OCI-M1 (cell line): ENCODE data around the gene NYAP2.

ENCODE experiments used
- DNase-seq: peaks from one replicate; lab custom pipeline; 2025; lab: John Stamatoyannopoulos, UW

Gene NYAP2

DNA sequence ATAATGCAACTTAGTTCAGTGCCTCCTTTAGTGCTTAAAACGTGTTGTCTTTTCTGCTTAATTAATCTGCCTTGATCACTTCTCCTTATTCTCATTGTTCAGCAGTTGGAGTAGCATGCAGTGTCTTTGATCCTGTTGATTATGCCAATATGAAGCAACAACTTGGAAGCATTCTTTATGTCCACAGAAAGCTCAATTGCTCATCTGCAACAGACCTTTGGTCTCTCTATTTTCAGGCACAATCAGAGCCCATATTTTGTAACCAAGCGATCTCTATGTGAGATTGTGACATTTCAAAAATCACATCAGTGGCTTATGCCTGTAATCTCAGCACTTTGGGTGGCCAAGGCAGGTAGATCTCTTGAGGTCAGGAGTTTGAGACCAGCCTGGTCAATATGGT is 217.3 kb downstream of the NYAP2 start:
- DNase-seq = no peak

DNA sequence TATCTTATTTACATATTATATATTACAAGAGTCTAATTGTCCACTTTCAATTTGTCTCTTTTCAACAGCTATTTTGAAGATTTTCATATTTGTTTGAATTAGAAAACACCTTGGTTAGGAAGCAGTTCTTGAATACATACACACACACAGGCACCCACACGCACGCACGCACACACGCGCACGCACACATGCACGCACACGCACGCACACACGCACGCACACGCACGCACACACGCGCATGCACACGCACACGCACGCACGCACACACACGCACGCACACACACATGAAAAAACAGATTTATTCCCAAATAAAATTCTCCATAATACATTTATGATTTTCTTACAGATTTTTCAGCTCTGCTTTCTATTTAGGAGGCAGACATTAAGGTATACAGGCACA is 220.7 kb downstream of the NYAP2 start:
- no peak for DNase-seq

DNA sequence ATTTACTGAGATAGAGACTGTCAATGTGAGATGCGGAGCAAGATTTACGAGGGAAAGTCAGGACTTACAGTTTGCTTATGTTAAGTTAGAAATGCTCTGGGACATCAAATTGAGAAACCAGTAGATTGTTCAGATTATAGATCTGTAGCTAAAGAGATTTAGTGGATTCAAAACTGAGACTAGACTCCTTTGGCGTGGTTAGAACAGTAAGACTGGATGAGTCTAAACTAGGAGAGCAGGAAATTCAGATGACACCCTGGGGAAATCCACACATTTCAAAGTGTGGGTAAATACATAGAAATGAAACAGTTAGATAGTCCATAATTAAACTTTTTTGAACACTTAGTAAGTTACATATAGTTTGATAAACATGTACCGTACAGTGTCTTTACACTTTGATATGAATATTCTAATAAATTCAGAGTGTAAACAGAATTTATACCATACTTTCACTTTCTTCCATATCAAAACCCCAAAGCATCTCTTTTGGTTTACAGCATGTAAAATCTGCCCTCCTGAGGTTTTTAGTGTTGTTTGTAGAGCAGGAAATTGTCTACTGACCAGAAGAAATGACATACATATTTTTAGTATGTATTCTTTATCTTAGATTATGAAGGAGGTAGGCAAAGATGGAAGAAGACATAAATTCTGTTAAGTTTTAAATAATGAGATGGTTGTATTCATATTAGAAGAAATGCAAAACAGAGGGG is 231.5 kb downstream of the NYAP2 start:
- DNase-seq = peak; percentile 47

DNA sequence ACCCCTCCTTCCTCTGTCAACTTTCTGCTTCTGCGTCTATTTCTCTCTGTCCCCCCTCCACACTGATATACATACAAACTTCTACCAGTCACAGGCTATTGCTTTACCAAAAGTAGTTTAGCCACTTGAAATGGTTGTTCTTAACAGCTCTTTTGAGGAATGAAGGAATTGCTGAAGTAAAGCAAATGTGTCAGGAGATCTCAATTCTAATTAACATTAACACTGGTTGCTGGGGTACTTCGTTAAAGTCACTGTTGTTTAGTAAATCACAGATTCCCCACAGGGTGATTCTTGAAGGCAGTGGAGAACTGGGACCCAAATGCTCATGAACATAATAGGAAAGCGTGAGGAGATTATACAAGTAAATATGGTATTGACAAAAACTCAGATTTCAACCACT is 232.8 kb downstream of the NYAP2 start:
- DNase-seq = no peak

DNA sequence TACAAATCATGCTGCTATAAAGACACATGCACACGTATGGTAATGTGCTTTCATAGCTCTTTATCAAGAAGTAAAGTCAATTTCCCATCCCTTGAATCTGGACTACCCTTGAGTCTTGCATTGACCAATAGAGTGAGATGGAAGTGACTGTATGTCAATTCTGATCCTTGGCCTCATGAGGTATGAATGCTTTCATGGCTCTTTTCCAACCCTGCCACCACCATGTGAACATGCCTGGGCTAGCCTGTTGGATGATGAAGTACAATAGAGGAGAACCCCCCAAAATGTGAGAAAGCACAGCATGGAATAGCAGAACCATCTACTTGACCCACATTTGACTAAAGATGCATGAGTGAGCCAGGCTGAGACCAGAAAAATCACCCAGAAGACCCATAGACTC is 237.0 kb downstream of the NYAP2 start:
- no peak for DNase-seq

DNA sequence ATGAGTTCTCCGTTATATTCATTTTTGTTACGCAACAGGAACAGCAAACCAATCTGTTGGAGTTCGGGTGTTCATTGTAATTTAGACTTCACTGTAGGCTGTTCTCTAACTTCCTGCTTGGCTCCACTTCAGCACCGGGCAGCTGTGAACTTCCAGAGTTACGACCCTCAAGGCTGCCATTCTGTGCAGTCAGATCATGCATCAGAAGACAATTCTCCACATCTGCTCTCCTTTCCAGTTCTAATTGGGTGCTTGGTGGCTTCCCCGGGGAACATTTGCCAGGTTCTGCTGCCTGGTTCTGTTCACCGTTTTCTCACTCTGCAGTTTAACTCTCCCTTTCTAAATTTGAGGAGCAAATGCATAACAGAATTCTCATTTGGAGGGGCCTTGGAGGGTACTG is 237.7 kb downstream of the NYAP2 start:
- no peak for DNase-seq

DNA sequence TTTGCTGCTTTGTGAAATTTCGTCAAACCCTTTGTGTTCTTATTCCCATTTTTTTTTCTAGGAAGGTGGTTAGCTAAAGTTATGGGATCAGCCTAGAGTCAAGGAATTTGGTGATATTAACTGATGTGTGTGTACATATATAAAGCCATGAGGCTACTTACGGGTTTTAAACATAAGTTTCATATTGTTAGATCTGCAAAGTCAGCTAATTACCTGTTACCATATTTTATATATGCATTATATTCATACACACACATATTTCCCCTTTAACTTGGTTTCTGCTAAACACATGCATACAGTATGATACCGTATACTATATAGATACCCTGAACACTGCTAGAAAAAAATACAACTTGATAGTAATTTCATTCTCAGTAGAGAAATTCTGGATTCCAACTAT is 241.0 kb downstream of the NYAP2 start:
- no peak for DNase-seq

DNA sequence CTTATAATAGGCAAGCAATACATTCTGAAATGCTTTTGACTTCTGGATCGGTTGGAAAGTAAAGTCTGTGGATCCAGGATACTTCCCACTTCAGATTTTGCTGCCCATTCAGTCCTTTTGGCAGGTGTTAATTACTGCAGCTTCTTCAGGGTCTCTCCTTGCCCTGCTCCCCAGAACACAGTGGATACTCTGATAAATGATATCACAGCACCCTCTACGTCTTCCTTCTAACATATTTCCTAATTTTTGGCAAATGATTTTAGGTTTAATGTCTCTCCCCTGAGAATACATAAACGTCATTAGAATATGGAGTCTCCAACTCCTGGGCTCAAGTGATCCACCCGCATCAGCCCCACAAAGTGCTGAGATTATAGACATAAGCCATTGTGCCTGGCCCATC is 249.8 kb downstream of the NYAP2 start:
- no peak for DNase-seq

DNA sequence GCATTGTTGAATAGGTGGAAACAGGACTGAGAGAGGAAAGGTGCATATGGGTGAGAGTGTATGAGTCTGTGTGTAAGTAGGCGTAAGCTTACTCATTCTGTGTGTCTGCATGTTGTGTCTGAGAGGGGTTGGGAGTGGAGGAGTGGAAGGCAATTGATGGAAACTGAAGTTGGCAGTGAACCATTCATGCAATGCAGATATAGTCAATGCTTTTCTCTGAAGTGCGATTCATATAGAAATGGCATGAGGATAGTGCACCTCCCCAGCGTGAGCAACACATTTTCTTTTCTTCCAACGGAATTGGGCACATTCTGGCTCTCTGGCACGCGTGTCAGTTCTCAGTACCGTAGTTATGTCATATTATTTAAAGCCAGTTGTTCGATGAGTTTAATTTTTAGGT is 250.5 kb downstream of the NYAP2 start:
- no peak for DNase-seq

DNA sequence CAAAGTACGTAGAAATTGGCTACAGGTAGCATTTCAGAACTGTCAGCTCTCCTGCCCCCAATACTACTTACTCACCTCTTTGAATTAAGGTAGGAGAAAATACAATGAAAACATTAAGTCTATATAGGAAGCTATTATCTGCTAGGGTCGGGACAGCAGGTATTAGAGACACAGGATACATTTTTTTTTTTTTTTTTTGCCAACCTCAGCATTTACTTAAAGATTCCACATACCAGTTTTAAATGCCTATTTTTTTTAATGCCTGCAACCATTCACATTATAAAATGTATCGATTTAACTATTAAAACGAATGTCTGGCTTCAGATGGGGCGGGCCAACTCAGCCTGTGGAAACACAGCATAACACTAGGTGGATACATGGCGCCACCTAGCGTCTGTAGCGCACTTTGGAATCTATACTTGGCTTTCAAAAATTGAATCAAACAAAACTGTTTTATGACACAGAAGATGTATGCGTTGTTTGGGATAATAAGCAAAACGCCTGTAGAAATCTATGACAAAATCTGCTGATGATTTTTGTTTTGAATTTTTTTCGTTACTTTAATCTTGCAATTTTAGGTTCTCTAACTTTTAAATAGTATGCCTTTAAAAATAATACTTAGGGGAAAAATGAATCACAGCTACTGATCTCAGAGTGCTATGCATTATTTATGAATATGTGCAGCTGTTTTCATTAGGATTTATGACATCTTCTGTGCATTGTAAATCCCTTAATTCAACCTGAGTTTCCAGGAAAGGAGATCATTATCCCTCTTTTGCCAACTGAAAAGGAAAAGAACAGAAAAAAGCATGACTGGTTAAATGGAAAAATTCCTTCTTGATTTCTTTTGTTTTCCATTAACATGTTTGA is 261.0 kb downstream of the NYAP2 start:
- DNase-seq = peak; percentile 80

DNA sequence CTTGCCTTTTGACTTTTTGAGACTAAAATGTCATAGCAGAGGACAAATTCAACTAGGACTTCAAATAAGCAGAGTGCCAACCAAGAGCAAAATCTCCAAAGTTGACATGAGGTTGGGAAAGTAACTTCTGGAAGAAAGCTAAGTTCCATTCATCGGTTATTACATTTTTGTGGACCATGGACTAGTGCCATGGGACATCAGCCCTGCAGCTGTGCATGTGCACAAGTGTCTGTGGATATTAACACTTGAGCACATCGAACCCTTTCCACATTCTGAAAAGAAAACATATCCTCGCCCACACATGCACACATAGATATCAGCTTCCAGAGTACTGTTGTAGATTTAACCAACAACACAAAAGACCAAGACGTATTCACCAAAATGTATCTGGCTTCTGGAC is 262.6 kb downstream of the NYAP2 start:
- DNase-seq = no peak

DNA sequence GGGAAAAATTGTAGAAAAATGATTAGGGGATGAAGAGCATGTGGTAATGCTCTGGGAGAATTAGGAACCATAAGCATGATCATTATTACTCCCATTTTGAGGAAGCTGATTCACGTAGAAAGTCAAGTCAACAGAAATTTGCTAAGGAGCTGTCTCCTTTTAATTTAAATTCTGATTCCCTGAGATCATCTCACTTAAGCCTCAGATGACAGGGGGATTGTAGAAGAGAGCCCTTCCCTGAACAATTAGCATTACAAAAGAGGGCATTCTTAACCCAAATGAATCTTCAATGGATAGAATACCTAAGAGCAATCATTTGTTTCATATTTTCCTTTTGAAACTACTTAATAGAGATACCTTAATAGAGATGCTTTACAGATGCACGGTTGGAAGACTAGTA is 267.9 kb downstream of the NYAP2 start:
- no peak for DNase-seq

DNA sequence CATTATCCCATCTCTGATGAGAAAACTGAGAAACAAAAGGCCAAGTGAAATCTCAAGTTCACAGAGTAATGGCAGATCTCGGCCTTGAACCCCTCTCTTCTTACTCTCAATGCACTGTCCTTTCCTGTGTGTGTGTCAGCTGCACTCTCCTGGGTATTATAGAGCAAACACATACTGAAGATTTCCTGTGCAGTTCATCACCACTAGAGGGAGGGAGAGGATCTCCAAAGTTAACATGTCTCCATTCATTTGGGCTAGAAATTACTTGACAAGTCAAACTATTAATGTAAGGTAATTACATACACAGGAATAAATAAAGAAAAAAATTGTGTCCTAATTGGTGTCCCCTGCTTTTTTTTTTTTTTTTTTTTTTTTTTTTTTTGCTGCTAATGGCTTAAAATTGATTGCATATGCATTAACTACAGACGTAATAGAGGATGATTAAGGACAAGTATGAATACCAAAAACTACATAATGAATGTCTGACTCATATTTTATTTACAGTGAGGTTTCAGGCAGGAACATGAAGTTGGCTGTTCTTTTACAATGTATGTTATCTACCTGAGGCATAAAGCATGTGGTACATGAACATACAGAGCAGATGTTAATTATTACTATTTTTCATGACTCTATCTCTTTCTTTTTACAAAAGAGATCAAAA is 269.2 kb downstream of the NYAP2 start:
- DNase-seq = peak; percentile 68

DNA sequence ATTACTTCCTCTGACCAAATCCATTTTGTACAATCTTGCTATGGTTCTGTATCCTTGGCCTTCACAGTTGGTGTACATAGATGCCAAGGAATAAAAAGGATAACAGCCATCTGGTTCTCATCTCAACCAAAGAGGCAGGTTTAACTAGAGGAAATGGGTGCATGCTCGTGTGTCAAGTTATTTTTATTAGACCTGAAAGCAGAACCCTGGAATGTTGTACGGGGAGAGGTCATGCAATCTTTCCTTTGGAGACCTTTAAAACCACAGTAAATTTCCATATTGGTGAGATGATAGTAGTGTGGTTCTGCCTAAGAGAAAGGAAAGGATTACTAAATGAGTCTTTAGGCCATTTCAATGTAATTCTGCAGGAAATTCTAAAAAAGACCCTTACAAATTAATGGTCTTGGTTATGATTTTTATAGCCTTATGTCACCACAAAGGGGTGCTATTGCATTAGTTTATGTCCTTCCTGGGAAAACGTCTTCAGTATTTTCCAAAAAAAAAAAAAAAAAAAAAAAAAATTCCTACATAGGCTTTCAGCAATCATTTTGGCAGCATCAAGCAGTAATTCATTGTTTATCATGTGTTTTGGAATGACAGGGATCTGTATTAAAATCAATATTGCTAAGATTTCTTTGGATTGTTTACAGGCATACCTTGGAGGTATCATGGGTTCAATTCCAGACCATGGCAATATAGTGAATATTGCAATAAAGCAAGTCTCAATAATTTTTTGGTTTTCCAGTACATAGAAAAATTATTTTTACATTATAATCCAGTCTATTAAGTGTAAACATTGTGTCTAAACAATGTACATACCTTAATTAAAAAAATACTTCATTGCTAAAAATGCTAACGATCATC is 270.8 kb downstream of the NYAP2 start:
- peak; percentile 35 for DNase-seq

DNA sequence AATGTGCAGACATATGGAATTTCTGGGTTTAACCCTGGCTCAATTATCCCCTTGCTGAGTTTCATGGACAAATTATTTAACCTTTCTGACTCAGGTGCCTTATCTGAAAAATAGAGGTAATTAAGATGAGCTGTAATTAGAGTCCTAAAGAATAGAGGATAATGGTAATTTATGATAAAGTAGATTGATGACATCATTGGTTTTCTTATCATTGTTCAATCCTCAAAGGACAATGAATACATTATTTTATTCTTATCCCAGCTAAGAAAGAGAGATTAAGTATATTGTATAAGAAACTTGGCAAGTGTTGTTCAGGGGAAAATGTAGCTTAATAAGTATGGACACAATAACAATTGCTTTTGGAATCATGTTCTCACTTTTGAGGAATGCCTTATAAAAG is 279.3 kb downstream of the NYAP2 start:
- no peak for DNase-seq

DNA sequence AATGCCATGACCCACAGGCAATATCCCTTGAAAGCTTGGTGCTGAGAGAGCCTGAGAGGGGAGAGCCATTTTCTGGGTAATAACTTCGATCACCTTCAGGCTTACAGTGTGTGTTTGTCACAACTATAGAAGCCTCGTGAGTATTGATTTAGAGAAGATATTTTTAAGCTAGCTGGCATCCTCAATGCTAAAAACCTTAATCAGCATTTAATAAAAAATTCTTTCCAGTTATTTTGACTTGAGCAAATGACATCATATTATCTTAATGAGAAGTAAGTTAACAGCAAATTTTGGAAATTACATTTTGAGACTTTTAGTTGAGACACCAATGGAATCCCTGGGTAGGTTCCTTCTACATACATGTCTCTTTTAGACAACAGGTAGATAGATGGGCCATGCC is 283.7 kb downstream of the NYAP2 start:
- no peak for DNase-seq

DNA sequence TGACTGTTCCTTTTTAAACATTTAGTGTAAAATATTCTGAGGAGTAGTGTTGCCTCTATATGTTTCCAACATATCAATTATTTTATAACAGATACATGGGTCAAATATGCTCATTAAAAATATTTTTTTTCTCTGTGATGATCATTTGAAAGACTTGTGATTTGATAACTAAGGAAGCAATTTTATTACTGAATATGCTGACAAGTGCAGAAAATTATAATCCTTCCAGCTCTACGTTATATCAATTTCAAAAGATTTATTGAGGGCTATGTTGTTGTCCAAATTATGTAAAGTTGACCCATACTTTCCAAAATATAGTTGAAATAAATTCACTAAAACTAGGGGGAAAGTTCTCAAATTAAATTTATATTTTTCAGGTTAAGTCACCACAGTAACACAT is 290.6 kb downstream of the NYAP2 start:
- DNase-seq = no peak

DNA sequence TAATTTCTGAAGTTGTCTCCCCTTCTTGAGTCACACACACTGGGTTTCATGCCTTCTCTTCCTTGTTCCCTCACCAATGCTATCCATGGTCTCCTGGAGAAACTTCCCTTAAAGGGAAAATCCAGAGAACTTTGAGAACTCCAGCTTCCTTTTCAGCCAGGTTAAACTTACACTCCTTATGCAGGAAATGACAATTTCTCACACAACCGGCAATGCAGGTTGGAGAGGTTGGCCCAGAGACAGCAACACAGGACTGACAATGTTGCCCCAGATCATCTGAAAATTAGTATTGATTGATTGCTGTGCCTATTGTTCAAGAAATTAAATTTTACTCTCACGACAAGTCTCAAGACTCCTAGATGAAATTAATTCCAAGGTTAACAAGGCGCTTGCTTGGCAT is 292.2 kb downstream of the NYAP2 start:
- DNase-seq = no peak

DNA sequence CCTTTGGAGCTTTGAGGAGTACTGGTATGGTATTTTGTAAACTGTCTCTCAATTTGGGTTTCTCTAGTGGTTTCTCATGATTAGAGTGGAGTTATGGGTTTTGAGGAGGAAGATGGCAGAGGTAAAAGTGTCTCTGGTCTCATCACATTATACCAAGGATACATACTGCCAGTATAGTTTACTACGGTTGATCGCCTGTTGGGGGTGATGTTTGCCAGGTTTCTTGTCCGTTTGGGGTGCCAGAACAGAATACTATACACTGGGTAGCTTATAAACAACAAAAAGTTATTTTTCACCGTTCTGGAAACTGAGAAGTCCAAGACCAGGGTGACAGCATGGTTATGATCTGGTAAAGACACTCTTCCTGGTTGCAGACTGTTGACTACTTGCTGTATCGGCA is 293.7 kb downstream of the NYAP2 start:
- DNase-seq = no peak

DNA sequence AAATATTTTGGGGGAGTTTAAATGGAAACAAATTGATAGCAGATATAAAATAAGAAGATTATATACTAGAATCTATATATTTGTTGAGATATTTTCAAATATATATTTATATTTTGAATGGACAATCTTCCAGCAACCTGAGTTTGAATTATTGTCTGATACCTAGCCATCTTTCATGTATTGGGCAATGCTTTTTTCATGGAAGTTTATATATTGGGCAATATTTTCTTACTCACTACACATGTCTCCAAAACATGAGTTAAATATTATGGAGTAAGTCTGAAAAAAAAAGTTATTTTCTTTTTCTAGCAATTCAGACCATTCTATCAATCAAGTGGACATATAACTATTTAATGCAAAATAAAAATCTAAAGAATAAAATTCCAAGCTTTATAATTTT is 295.2 kb downstream of the NYAP2 start:
- no peak for DNase-seq

DNA sequence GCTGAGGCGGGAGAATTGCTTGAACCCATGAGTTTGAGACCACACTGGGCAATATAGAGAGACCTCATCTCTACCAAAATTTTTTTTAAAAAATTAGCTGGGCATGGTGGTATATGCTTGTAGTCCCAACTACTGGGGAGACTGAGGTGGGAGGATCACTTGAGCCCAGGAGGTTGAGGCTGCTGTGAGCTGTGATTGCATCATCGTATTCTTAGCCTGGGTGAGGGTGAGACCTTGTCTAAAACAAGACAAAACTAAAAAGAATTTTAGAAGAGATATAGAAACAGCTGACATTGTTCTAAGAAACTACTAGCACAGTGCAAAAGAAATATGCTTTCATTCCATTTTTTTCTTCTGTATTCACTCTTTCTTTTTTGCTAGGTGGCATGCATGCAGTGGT is 298.4 kb downstream of the NYAP2 start:
- DNase-seq = no peak
